CD4-positive, alpha-beta T cell (primary cell): ENCODE results near the gene CASP10. TPM values are rescaled to one million over a fixed set of nuclear protein-coding genes. Genes with fewer than 3 reads are reported as not detected.
A peak's percentile ranks its signal among the peaks of the same experiment; 100 is the strongest.

ENCODE experiments used
- ATAC-seq: fragments of 200-7000 bp; cut with Tn5 transposase; one replicate; pipeline ENCODE4 v1.10.0; 2022; ENCODE audit warnings: mild to moderate bottlenecking; ENCODE audit not compliant: poor library complexity
- CTCF ChIA-PET: fragments of 350-600 bp; sonication (Branson Sonifier 250); formaldehyde crosslinking; loops from one replicate; lab custom pipeline; 2021; ENCODE audit warnings: antibody characterized with exemption, inconsistent platforms; lab: Charles Lee
- POLR2A ChIA-PET: fragments of 350-600 bp; sonication (Branson Sonifier 250); formaldehyde crosslinking; loops from one replicate; lab custom pipeline; 2021; ENCODE audit warnings: antibody characterized with exemption, inconsistent platforms; lab: Charles Lee
- DNase-seq, 14 experiments: peaks; one replicate each; pipeline ENCODE4 v3.0.0-alpha.2; 2013 to 2020; ENCODE audit warnings: mixed read lengths in 2 of 14
- H3K27ac ChIP-seq, 2 donors: one replicate each; pipeline versions ENCODE4 v1.5.1 to v1.7.0; 2013; ENCODE audit warnings: low read length in 2 of 2, low read depth in 1 of 2, mild to moderate bottlenecking in 1 of 2
- H3K27me3 ChIP-seq, 2 experiments: 1 replicate in 1 of 2; 2 replicates in 1 of 2; pipeline versions ENCODE4 v1.6.1 to v1.7.0; 2013; ENCODE audit warnings: low read length in 2 of 2, control low read depth in 1 of 2, mild to moderate bottlenecking in 1 of 2, moderate library complexity in 1 of 2; ENCODE audit not compliant: insufficient read depth in 2 of 2, control insufficient read depth in 1 of 2
- H3K36me3 ChIP-seq: one replicate; pipeline ENCODE4 v1.6.1; 2013; ENCODE audit warnings: low read length, control low read depth; ENCODE audit not compliant: insufficient read depth
- H3K4me1 ChIP-seq: one replicate; pipeline ENCODE4 v1.6.1; 2013; ENCODE audit warnings: low read length, control low read depth; ENCODE audit not compliant: insufficient read depth
- H3K4me3 ChIP-seq: one replicate; pipeline ENCODE4 v1.5.1; 2013; ENCODE audit warnings: mild to moderate bottlenecking, low read length, moderate library complexity
- H3K9me3 ChIP-seq, 2 experiments: 1 replicate in 1 of 2; 2 replicates in 1 of 2; pipeline versions ENCODE4 v1.6.1 to v1.7.0; 2013; ENCODE audit warnings: low read length in 2 of 2, mild to moderate bottlenecking in 2 of 2, control low read depth in 1 of 2, moderate library complexity in 1 of 2; ENCODE audit not compliant: control insufficient read depth in 1 of 2, insufficient read depth in 1 of 2
- H3K27ac Mint-ChIP-seq: one replicate; pipeline ENCODE4 v1.8.0; 2020; ENCODE audit warnings: mixed read lengths
- H3K27me3 Mint-ChIP-seq: one replicate; pipeline ENCODE4 v1.8.0; 2021; ENCODE audit warnings: mixed read lengths
- H3K36me3 Mint-ChIP-seq: one replicate; pipeline ENCODE4 v1.8.0; 2021; ENCODE audit warnings: low read depth, mixed read lengths
- H3K4me1 Mint-ChIP-seq: one replicate; pipeline ENCODE4 v1.8.0; 2021; ENCODE audit warnings: low read depth, mixed read lengths
- H3K4me3 Mint-ChIP-seq: one replicate; pipeline ENCODE4 v1.8.0; 2020; ENCODE audit warnings: mild to moderate bottlenecking, mixed read lengths
- H3K9me3 Mint-ChIP-seq: one replicate; pipeline ENCODE4 v1.8.0; 2020; ENCODE audit warnings: mixed read lengths
- intact Hi-C, 2 experiments: fragments of 100-400 bp; cut with DNase I in 1 of 2; cut with micrococcal nuclease in 1 of 2; formaldehyde crosslinking; loops; one replicate each; pipeline versions ENCODE4 v1.15.1 to v1.9.0; 2023 to 2025; cut with DNase I, micrococcal nuclease
- total RNA-seq, 174 experiments: library from RNA in 2 of 174; stranded (reverse) in 2 of 174; gene quantifications; one replicate each; pipeline ENCODE4 v1.2.3 and lab custom pipeline; 2021 to 2026
- TF ChIP-seq, protein P1 (sequence below): fragments of 200-600 bp; IDR thresholded peaks from one replicate; pipeline ENCODE4 v1.8.0; 2022; ENCODE audit warnings: antibody characterized with exemption, mild to moderate bottlenecking

CASP10 gene
- total RNA-seq, 2 experiments from 2014 or later, result 12.6 to 13.7 TPM

DNA sequence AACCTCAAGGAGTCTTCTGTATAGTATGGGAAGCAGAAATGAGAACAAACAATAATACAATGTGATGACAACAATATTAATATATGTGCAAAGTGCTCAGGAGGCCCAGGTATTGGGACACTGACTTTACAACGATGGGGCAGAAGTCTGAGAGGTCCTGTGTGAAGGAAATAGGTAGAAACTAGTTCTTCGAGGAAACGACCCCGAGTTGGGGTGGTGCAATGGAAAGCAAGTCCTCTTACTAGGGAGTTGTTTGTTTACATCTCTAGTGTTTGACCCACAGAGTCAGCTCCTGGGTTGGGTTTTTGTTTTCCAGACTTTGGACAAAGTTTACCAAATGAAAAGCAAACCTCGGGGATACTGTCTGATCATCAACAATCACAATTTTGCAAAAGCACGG is 93.6 kb downstream of the CASP10 start:
- H3K27me3 Mint-ChIP-seq, result no peaks in the 10 kb centered on the region
- ATAC-seq, result no peak
- no peak for DNase-seq
- H3K4me3 ChIP-seq, result no peak overlapping the region
- H3K9me3 Mint-ChIP-seq, result no peaks in the 10 kb centered on the region
- H3K36me3 Mint-ChIP-seq, result peaks cover 100% of the 10 kb centered on the region
- H3K4me1 Mint-ChIP-seq, result peaks cover 67% of the 10 kb centered on the region
- H3K27ac Mint-ChIP-seq, result peak overlapping the region; percentile 70
- peaks cover 31% of the 10 kb centered on the region for H3K4me1 ChIP-seq
- POLR2A ChIA-PET, result interaction anchor here (1.6 to 1.9 kb wide), 2 partner anchors 16 to 43 kb away, joined by 5 to 10 read pairs; partner anchors contain the start of gene CASP8
- no peaks in the 10 kb centered on the region for H3K9me3 ChIP-seq
- CTCF ChIA-PET, result interaction anchor here (0.8 to 1.8 kb wide), 6 partner anchors 8 to 94 kb away, joined by 3 to 5 read pairs (median 4); partner anchors contain the start of gene CASP10
- H3K4me3 Mint-ChIP-seq, result no peak overlapping the region
- H3K36me3 ChIP-seq, result peaks cover 99% of the 10 kb centered on the region
- intact Hi-C loops, result loop anchor here (5.0 kb wide), 2 partner anchors 39 to 86 kb away; no protein-coding TSS in a partner anchor
- no peak overlapping the region for H3K27ac ChIP-seq
- H3K27me3 ChIP-seq, result no peaks in the 10 kb centered on the region
- TF ChIP-seq, protein P1, sequence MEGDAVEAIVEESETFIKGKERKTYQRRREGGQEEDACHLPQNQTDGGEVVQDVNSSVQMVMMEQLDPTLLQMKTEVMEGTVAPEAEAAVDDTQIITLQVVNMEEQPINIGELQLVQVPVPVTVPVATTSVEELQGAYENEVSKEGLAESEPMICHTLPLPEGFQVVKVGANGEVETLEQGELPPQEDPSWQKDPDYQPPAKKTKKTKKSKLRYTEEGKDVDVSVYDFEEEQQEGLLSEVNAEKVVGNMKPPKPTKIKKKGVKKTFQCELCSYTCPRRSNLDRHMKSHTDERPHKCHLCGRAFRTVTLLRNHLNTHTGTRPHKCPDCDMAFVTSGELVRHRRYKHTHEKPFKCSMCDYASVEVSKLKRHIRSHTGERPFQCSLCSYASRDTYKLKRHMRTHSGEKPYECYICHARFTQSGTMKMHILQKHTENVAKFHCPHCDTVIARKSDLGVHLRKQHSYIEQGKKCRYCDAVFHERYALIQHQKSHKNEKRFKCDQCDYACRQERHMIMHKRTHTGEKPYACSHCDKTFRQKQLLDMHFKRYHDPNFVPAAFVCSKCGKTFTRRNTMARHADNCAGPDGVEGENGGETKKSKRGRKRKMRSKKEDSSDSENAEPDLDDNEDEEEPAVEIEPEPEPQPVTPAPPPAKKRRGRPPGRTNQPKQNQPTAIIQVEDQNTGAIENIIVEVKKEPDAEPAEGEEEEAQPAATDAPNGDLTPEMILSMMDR, result no peak

Other genes starting within 250 kb of the CASP10 start
- gene ORC2, start 219.5 kb upstream of the CASP10 start, total RNA-seq, result 10 to 100 TPM; 25.0 to 26.6 TPM
- gene HYCC2, start 111.5 kb upstream of the CASP10 start, total RNA-seq, result 10 to 100 TPM; 29.2 to 30.7 TPM
- gene NDUFB3, start 111.1 kb upstream of the CASP10 start, total RNA-seq, result 10 to 100 TPM; 10.1 to 13.6 TPM
- gene CFLAR, start 67.0 kb upstream of the CASP10 start, total RNA-seq, result 100 to 1,000 TPM; 178 to 181 TPM
- gene CASP8, start 77.4 kb downstream of the CASP10 start, total RNA-seq, result 100 to 1,000 TPM; 172 to 175 TPM
- 1 to 10 TPM; 4.5 to 4.8 TPM for gene FLACC1, start 174.2 kb downstream of the CASP10 start, total RNA-seq